COLO668 (cell line): ENCODE measurements around the gene TMEM107.

ENCODE experiments used
- DNase-seq: peaks from one replicate; lab custom pipeline; 2025; ENCODE audit not compliant: unreplicated experiment; lab: John Stamatoyannopoulos, UW

Gene TMEM107

GRCh38 chr17:8151641-8152111, 24.5 kb downstream of the TMEM107 start:
- DNase-seq, result peak; percentile 31

GRCh38 chr17:8151120-8151640, 25.0 kb downstream of the TMEM107 start:
- peak; percentile 79 for DNase-seq

DNA sequence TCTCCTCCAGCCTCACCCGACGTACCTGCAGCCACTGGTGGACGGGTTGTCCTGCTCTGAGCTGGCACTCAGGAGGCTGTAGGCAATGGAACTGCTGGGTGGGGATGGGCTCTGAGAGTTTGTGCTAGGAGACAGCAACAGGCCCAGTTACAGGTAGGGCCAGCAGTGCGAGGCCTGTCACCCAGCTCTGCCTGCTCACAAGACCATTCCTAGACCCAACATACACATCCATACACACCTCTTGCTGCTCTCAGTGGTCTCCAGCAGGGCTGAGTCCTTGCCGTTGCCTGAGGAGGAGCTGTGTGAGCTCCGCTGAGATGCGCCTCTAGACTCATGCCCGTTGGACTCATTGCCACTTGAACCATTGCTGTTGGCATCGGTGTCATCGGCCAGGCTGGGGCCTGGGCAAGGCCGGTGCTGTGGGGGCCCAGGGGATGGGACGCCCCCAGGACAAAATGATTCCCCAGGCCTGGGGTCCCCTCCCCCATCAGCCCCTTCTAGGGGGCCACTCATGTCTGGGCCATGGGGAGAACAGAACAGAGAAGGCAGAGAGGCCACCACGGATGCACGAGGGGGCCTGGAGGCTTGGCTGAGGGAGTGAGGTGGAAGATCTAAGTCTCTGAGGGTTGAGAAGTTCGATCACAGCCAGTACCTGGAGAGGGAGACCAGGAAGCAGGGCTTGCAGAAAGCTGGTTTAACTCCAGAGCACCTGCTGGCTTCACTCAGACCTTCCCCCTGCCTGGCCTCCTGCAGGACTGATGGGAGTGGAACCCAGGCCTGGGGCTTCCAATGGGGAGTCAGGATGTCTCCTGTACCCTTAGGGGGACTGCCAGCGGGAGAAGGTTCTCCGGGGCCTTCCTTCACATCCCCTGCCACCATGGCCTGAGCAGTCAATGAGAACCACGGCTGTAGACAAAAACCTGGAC, 25.7 kb downstream of the TMEM107 start:
- DNase-seq, result no peak

DNA sequence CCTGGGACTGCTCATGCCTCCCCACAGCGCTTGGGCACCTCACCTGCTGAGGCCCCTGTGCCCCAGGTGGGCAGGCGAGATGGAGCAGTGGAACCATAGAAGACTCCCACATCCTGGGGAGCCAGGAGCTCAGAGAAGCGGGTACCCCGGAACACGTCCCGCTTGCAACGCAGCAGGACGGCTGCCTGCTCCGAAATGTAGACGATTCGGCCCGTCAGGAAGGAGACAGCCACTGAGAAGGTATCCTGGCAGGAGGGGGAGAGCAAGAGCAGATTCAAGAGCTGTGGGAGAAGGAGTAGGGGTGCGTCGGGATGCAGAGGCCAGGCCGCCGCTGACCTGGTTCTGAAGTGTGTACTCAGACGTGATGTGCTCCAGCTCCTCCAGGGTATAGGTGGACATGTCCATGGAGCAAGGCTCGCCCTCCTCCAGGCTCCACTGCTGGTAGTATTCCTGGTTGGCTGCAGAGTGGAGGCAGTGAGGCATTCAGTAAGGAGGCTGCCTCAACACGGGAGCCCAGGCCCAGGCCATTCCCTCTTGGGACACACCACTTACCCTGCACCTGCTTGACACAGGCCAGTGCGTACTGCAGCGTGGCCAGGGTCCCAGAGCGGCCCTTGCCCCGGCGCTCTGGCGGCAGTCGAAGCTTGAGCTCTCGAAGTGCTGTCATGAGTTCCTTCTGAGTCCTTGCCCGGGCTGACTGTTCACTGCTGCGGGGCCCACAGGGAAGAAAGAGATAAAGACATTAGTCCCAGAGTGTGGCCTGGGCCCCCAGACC, 26.6 kb downstream of the TMEM107 start:
- no peak for DNase-seq

DNA sequence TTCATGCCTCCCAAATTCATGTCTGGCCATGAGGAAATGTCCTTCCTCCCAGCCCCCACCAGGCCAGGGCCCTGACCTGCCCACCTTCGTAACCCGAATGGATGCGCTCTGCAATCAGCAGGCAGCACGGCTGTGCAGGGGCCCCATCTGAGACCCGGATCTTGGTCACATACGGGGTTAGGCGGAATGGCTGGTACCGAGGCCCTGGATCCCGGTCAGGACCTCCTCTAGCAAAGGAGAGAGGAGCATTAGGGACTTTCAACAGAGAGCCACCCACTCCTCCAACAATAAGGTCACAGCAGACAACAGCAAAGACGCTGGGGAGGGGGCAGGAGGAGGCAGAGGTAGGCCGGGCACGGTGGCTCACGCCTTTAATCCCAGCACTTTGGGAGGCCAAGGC, 27.6 kb downstream of the TMEM107 start:
- DNase-seq, result no peak

DNA sequence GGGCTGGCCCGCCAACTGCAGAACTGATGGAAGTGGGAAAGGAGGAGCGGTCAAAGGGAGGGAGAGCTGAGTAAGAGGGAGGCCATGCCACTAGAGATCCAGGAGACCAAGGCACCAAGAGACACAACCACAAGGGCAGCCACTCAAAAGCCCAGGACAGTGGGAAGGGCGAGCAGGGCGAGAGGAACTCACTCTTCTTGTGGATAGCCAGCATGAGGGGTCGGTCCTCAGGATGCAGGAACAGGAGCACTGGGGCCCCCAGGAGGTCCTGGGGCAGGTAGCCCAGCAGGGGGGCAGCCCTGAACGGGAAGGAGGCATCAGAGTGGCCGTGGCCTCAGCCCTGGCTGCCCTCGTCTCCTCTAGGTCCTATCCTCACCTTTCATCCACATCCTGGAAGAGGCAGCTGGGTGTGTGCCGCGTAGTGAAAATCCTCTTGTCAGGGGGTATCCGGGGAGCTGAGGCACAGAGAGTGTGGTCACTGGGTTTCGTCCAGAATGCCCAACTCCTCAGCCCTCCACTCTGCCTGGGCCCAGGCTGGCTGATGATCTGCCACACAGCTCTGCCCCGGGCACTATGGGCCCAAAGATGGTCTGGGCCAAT, 28.3 kb downstream of the TMEM107 start:
- no peak for DNase-seq

- DNase-seq, result no peak
Observed at GRCh38 chr17:8147141-8147804, 28.9 kb downstream of the TMEM107 start.

DNA sequence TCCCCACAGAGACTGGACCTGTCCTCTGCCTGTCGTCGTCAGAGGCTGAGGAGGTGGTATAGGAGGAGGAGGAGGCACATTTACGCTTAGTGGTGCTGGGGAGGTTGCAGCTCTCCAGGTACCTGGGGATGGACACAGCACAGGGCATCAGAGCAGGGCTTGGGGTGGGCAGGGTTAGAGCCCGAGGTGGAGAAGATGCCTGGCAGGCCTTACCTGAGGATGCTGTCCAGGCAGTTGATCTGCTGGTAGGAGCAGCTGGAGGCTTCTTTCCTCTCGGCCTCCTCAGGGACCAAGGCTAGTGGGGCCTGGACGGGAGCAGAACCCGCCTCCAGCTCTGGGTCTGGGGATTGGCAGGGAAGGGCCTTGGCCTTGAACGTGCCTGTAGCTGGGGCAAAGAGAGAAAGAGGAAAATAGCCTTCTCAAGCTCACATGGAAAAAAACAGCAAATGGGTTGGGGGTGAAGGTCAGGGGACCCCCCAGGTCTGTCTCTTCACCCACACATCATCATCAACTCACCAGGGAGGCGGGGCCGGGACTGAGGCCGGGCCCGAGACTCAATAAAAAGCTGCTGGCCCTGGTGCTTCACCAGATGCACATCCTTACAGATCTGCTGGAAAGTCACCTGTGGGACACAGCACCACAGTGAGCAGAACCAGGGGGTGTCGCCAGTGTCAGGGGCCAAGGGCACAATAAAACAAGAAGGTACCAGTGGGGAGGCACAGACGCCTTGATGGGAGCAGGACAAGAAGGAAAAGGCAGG, 29.6 kb downstream of the TMEM107 start:
- no peak for DNase-seq

DNA sequence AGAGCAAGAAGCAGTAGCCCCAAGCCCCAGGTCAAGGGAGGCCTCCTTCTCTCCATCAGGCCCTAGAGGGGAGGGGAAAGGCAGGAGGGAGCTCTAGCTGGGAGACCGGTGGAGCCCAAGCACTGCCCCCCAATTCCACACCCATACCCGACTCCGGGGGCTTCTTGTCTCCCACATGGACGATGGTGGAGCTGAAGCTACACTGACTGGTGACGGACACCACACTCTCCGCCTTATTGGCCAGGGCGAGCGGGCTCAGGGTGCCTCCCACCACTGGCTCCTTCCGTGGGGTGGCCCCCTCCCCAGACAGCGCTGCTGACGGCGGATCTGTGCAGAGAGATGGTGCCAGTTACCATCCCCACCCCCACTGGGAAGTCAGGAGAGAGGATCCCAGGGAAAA, 30.4 kb downstream of the TMEM107 start:
- DNase-seq, result no peak

GRCh38 chr17:8144401-8145231, 31.6 kb downstream of the TMEM107 start:
- DNase-seq, result no peak

DNA sequence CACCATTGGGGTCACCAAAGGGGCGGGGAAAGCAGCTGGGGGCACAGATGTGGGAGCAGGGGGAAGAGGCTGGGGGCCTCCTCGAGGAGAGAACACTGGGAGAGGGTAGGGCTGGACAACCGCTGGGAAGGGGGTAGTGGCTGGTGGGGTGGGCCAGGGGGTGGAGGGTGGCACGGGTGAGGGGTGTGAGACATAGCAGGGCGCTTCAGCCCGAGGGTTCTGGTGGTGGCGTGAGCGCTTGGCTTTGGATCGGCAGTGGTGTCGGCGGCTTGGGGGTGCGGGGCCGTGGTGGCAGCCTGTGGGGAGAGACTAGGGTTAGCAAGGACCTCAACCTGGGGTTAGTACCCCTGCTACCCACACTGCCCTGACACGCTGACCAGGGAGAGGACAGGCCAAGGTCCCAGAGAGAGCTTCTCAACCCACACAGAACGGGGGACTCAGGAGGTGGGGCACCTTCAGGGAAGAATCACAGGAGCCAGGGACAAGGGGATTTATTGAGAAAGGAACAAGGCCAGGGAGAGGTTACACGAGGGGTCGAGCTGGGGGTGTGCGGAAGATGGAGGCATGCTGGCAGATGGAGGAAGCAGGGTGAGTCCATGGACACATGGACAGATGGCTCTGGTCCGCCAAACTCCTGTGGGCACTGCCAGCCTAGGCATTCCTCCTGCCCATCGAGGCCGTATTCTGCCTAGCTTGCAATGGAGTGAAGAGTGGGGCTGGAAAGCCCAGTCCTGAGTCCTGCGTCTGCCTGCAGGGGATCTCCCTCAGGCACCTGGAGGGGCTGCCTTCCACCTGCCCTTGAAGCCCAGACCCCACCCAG, 32.4 kb downstream of the TMEM107 start:
- no peak for DNase-seq

DNA sequence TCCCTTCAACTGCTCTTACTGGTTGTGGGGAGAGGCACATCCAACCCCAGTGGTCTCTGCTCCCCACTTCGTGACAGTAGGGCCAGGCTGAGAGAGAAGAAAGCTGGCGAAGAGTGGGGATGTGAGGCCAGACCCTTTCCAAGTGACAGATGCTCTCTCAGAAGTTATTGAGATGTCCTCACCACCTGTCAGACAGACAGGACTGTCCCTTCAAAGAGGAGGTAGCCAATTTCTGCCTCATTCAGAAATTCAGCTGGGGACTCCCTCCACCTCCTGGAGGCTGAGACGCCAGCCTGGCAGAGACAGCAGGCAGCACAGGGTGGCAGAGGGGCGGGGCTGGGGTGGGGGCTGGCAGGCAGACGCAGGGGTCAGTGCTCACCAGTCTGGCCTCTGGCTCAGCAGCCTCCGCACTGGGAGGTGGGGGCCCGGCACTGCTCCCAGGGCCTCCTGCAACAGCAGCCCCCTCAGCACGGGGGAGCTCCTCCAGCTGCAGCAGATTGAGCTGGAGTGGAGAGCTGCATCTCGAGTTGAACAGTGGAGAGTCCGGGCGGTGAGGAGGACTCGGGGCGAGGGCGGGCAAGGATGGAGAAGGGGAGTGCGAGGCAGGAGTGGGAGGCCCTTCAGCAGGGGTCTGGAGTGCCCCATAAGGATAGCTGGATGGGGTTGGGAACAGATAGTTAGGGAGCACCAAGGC, 33.1 kb downstream of the TMEM107 start:
- no peak for DNase-seq

GRCh38 chr17:8142158-8142886, 33.9 kb downstream of the TMEM107 start:
- no peak for DNase-seq

DNA sequence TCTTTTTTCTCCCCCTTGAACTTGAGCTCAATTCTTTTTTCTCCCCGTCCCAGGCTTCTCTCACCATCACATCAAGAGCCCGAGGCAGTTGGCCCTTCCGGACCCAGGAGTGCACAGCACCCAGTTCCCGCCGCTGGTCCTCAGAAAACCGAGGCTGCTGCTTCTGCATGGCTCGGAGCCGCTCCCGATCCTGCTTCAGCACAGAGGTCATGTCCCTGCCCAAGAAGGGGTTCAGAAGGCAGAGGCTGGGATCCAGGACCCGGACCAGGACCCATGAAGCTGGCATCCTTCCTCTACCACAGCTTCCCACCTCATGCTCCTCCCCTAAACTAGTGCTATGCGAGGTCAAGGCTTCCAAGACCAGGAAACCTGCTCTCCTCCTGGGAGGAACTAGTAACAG, 34.4 kb downstream of the TMEM107 start:
- no peak for DNase-seq

GRCh38 chr17:8141045-8141444, 35.1 kb downstream of the TMEM107 start:
- no peak for DNase-seq

DNA sequence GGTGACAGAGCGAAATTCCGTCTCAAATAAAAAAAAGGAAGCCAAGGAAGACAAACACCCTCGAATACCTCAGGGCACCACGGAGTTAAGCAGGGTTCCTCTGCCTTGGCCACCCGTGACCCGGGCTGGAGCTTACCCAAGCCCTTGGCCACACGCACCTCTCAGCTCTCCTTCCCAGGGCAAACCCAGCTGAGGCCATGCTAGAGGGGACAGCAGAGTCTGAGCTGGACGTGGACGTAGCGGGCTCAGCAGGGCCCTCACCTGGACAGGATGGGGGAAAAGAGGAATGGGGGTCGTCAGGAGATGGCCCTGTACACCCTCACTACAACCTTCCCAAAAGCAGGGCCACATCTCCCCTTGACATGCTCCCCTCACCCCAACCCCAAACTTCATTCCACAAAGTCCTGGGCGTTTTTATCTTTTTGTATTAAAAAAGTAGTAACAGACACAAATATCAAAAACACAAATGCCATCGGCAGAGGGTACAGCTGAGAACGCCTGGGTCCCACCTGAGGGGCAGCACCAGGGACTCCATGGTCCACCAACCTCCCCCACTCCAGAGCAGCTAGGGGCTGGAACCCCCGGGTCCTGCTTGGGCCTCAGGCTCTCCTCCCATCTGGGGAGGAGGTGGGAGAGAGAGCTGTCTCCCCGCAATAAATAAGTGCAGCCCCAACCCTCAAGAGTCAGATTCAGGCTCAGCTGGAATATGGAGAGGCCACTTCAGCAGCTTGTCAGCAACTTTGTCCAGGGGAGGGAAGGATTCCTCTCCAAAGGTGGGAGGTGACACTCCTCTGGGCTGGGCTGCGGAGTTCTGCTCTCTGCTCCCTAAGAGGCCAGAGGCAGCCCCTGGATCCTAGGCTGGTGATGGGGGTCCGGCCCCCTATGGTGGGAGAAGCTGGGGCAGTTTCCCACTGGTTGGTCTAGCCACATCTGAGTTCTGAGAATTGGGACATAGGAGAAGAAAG, 35.8 kb downstream of the TMEM107 start:
- no peak for DNase-seq
